Measurements from ENCODE around the gene MYMX. TPM values are rescaled to one million over a fixed set of nuclear protein-coding genes. Genes with fewer than 3 reads are reported as not detected.

Gene MYMX
- total and polyA plus RNA-seq, 4 donors, result 0.14 TPM; not detected in 3

DNA sequence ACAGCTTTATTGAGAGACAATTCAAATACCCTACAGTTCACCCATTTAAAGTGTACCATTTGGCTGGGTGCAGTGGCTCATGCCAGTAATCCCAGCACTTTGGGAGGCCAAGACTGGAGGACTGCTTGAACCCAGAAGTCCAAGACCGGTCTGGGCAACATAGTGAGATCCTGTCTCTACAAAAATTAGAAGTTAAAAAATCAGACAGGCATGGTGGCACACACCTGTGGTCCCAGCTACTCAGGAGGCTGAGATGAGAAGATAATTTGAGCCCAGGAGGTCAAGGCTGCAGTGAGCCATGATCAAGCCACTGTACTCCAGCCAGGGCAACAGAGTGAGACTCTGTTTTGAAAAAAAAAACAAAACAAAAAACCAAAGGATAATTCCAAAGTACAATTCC lies 49.2 kb upstream of the MYMX start:
- Histone ChIP-seq H3K4me3 (ENCODE audit: low read depth in 1 of 3, low read length in 3 of 3) (no peak overlapping the region), H3K27me3 (ENCODE audit: control insufficient read depth in 4 of 4, insufficient read depth in 4 of 4, low read length in 3 of 4) (no peaks in the 10 kb centered on the region), H3K36me3 (ENCODE audit: control insufficient read depth in 4 of 4, insufficient read depth in 3 of 4, low read depth in 1 of 4, low read length in 3 of 4) (no peaks in the 10 kb centered on the region), H3K9ac (ENCODE audit: low read depth in 1 of 2, low read length in 2 of 2) (no peak overlapping the region), H3K27ac (ENCODE audit: low read depth in 1 of 2, low read length in 2 of 2) (no peak overlapping the region), H3K4me1 (ENCODE audit: control insufficient read depth in 4 of 4, insufficient read depth in 4 of 4, low read length in 3 of 4) (peaks cover 0 to 2% (median 0%) of the 10 kb centered on the region in 4 donors), H3K9me3 (ENCODE audit: control insufficient read depth in 4 of 4, low read length in 3 of 4) (no peaks in the 10 kb centered on the region)
- DNase-seq (ENCODE audit: low spot score), result no peak
- TF ChIP-seq RAD21 (IDR thresholded peaks at IDR 0.05) (no peak), HNF4G (IDR thresholded peaks at IDR 0.05) (no peak), EGR1 (IDR thresholded peaks at IDR 0.05; ENCODE audit: low read depth in 2 of 2) (no peak), NR2F2 (IDR thresholded peaks at IDR 0.05) (no peak), TAF1 (conservative IDR thresholded peaks at IDR 0.05) (no peak), GABPA (IDR thresholded peaks at IDR 0.05 in 1 of 2, conservative IDR thresholded peaks at IDR 0.05 in 1 of 2) (no peak), JUND (IDR thresholded peaks at IDR 0.05) (no peak)
- TF ChIP-seq, protein P1, sequence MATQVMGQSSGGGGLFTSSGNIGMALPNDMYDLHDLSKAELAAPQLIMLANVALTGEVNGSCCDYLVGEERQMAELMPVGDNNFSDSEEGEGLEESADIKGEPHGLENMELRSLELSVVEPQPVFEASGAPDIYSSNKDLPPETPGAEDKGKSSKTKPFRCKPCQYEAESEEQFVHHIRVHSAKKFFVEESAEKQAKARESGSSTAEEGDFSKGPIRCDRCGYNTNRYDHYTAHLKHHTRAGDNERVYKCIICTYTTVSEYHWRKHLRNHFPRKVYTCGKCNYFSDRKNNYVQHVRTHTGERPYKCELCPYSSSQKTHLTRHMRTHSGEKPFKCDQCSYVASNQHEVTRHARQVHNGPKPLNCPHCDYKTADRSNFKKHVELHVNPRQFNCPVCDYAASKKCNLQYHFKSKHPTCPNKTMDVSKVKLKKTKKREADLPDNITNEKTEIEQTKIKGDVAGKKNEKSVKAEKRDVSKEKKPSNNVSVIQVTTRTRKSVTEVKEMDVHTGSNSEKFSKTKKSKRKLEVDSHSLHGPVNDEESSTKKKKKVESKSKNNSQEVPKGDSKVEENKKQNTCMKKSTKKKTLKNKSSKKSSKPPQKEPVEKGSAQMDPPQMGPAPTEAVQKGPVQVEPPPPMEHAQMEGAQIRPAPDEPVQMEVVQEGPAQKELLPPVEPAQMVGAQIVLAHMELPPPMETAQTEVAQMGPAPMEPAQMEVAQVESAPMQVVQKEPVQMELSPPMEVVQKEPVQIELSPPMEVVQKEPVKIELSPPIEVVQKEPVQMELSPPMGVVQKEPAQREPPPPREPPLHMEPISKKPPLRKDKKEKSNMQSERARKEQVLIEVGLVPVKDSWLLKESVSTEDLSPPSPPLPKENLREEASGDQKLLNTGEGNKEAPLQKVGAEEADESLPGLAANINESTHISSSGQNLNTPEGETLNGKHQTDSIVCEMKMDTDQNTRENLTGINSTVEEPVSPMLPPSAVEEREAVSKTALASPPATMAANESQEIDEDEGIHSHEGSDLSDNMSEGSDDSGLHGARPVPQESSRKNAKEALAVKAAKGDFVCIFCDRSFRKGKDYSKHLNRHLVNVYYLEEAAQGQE (IDR thresholded peaks at IDR 0.05), result no peak
- TF ChIP-seq, protein P2, sequence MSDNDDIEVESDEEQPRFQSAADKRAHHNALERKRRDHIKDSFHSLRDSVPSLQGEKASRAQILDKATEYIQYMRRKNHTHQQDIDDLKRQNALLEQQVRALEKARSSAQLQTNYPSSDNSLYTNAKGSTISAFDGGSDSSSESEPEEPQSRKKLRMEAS (IDR thresholded peaks at IDR 0.05), result no peak
- 99% methylated on average over 1 of the region's 1 CpG for whole genome bisulfite sequencing

DNA sequence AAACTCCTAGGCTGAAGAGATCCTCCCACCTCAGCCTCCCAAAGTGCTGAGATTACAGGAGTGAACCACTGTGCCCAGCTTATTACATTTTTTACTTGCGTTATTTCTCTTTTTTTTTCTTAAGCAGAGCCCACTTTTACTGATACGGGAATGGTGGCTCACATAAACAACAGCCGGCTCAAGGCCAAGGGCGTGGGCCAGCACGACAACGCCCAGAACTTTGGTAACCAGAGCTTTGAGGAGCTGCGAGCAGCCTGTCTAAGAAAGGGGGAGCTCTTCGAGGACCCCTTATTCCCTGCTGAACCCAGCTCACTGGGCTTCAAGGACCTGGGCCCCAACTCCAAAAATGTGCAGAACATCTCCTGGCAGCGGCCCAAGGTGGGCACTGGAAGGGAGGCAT lies 47.6 kb upstream of the MYMX start:
- Histone ChIP-seq H3K9ac (ENCODE audit: low read depth in 1 of 2, low read length in 2 of 2) (no peak overlapping the region), H3K27me3 (ENCODE audit: control insufficient read depth in 4 of 4, insufficient read depth in 4 of 4, low read length in 3 of 4) (no peaks in the 10 kb centered on the region), H3K27ac (ENCODE audit: low read depth in 1 of 2, low read length in 2 of 2) (no peak overlapping the region), H3K4me3 (ENCODE audit: low read depth in 1 of 3, low read length in 3 of 3) (no peak overlapping the region), H3K36me3 (ENCODE audit: control insufficient read depth in 4 of 4, insufficient read depth in 3 of 4, low read depth in 1 of 4, low read length in 3 of 4) (no peaks in the 10 kb centered on the region), H3K9me3 (ENCODE audit: control insufficient read depth in 4 of 4, low read length in 3 of 4) (no peaks in the 10 kb centered on the region), H3K4me1 (ENCODE audit: control insufficient read depth in 4 of 4, insufficient read depth in 4 of 4, low read length in 3 of 4) (peaks cover 0 to 8% (median 2%) of the 10 kb centered on the region in 4 donors)
- WGBS, result 82% methylated on average over 9 of the region's 9 CpGs
- TF ChIP-seq, protein P1 (IDR thresholded peaks at IDR 0.05), result no peak
- DNase-seq (ENCODE audit: low spot score), result no peak

DNA sequence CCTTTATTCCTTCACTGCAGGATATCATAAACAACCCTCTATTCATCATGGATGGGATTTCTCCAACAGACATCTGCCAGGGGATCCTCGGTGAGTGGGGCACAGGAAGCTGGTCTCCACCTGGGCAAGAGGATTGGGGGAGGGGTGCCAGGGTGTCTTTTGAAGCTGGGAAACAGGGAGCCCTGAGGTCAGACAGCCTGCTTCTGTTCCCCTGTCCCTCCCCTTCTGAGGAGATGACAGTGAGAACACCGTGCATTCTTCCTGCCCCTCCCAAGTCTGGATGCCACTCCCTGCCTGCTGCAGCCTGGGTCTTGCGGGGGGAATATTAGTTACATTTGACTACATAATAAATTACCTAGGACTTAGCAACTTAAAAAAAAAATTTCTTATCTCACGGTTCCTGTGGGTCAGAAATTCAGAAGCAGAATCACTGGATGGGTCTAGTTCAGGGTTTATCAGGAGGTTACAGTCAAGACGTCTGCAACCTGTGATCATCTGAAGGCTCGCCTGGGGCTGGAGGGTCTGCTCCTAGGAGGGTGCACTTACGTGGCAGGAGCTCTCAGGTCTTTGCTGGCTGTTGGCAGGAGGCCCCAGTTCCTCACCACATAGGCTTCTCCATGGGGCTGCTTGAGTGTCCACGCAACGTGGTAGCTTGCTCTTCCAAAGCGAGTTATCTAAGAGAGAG lies 46.7 kb upstream of the MYMX start:
- Histone ChIP-seq H3K27me3 (ENCODE audit: control insufficient read depth in 4 of 4, insufficient read depth in 4 of 4, low read length in 3 of 4) (no peaks in the 10 kb centered on the region), H3K9ac (ENCODE audit: low read depth in 1 of 2, low read length in 2 of 2) (no peak overlapping the region), H3K36me3 (ENCODE audit: control insufficient read depth in 4 of 4, insufficient read depth in 3 of 4, low read depth in 1 of 4, low read length in 3 of 4) (no peaks in the 10 kb centered on the region), H3K9me3 (ENCODE audit: control insufficient read depth in 4 of 4, low read length in 3 of 4) (no peaks in the 10 kb centered on the region), H3K4me1 (ENCODE audit: control insufficient read depth in 4 of 4, insufficient read depth in 4 of 4, low read length in 3 of 4) (peaks cover 0 to 8% (median 2%) of the 10 kb centered on the region in 4 donors), H3K27ac (ENCODE audit: low read depth in 1 of 2, low read length in 2 of 2) (no peak overlapping the region), H3K4me3 (ENCODE audit: low read depth in 1 of 3, low read length in 3 of 3) (no peak overlapping the region)
- TF ChIP-seq, protein P2 (IDR thresholded peaks at IDR 0.05), result no peak
- TF ChIP-seq HNF4G (IDR thresholded peaks at IDR 0.05) (no peak), GABPA (IDR thresholded peaks at IDR 0.05 in 1 of 2, conservative IDR thresholded peaks at IDR 0.05 in 1 of 2) (no peak), FOXA2 (IDR thresholded peaks at IDR 0.05) (no peak)
- WGBS, result 80% methylated on average over 10 of the region's 10 CpGs
- DNase-seq (ENCODE audit: low spot score), result no peak

Data from liver (tissue), 9 donors.